HepG2 (cell line): Measurements from ENCODE around the gene NTM. TPM values are rescaled to one million over a fixed set of nuclear protein-coding genes. Genes with fewer than 3 reads are reported as not detected.

Experiments used
- ATAC-seq: fragments of 200-7000 bp; cut with Tn5 transposase; 3 replicates; pipeline ENCODE4 v1.9.1; 2020; ENCODE audit warnings: mild to moderate bottlenecking, moderate library complexity
- BruUV-seq: library from RNA; stranded (reverse); fragments of 400-500 nt; replicated peaks from 2 replicates; lab custom pipeline; 2021; lab: Mats Ljungman, UMichigan
- CTCF ChIA-PET: fragments of 300-600 bp; formaldehyde crosslinking; extraction: SDS; loops from one replicate; lab custom pipeline; 2021; ENCODE audit warnings: low total read pairs, inconsistent platforms, low intra/inter-chr PET ratio; lab: Yijun Ruan, JAX
- POLR2A ChIA-PET: fragments of 350-600 bp; sonication (Branson Sonifier 250); formaldehyde crosslinking; loops from one replicate; lab custom pipeline; 2020; ENCODE audit warnings: antibody characterized with exemption, inconsistent platforms; lab: Yijun Ruan, JAX
- DNase-seq: peaks from one replicate; pipeline ENCODE4 v3.0.0-alpha.2; 2015; ENCODE audit warnings: low spot score
- FAIRE-seq: peaks from 3 replicates; lab custom pipeline; 2011; peaks lifted over from hg19 to GRCh38; lab: Jason Lieb, UNC
- H2AFZ ChIP-seq: one replicate; pipeline ENCODE4 v1.6.1; 2011; ENCODE audit warnings: low read length, inconsistent platforms
- H3K27ac ChIP-seq: fragments of 300-600 bp; 3 replicates; pipeline ENCODE4 v1.8.0; 2011; ENCODE audit warnings: mixed run types, mild to moderate bottlenecking, mixed read lengths, low read length, inconsistent platforms; ENCODE audit not compliant: insufficient read depth; ENCODE audit errors: extremely low read length
- H3K27me3 ChIP-seq, 2 experiments: fragments of 200-600 bp in 1 of 2; 2 replicates in 1 of 2; 3 replicates in 1 of 2; pipeline versions ENCODE4 v1.6.0 to v1.8.0; 2011; ENCODE audit warnings: low read length in 2 of 2, mild to moderate bottlenecking in 2 of 2, moderate library complexity in 2 of 2, inconsistent platforms in 1 of 2; ENCODE audit not compliant: insufficient read depth in 2 of 2, control insufficient read depth in 1 of 2
- H3K36me3 ChIP-seq, 2 experiments: fragments of 200-600 bp in 1 of 2; replicated peaks in 1 of 2; 2 replicates in 1 of 2; 3 replicates in 1 of 2; pipeline versions ENCODE4 v1.5.1 to v1.8.0; 2011; ENCODE audit warnings: low read length in 2 of 2, inconsistent platforms in 1 of 2; ENCODE audit not compliant: insufficient read depth in 2 of 2, control insufficient read depth in 1 of 2
- H3K4me1 ChIP-seq: 2 replicates; pipeline ENCODE4 v1.5.1; 2012; ENCODE audit warnings: low read length, inconsistent platforms; ENCODE audit not compliant: insufficient read depth
- H3K4me2 ChIP-seq: 2 replicates; pipeline ENCODE4 v1.6.0; 2011; ENCODE audit warnings: low read depth, low read length, inconsistent platforms
- H3K4me3 ChIP-seq, 3 experiments: fragments of 200-600 bp in 1 of 3; sonication (generic), shearing (Covaris generic) in 1 of 3; replicated peaks in 1 of 3; 2 replicates each; pipeline ENCODE4 v1.5.1; 2011 to 2016; ENCODE audit warnings: low read length in 3 of 3, inconsistent platforms in 2 of 3, low read depth in 2 of 3, mild to moderate bottlenecking in 2 of 3, control low read depth in 1 of 3, mixed read lengths in 1 of 3; ENCODE audit not compliant: insufficient read depth in 1 of 3
- H3K79me2 ChIP-seq: one replicate; pipeline ENCODE4 v1.6.1; 2011; ENCODE audit warnings: low read length, inconsistent platforms; ENCODE audit not compliant: insufficient read depth
- H3K9ac ChIP-seq: 2 replicates; pipeline ENCODE4 v1.6.0; 2011; ENCODE audit warnings: mild to moderate bottlenecking, low read depth, low read length, inconsistent platforms; ENCODE audit not compliant: insufficient read depth
- H3K9me3 ChIP-seq: 2 replicates; pipeline ENCODE4 v1.5.1; 2012; ENCODE audit warnings: mild to moderate bottlenecking, low read length
- H4K20me1 ChIP-seq: 2 replicates; pipeline ENCODE4 v1.6.0; 2011; ENCODE audit warnings: inconsistent platforms, mild to moderate bottlenecking, low read length, moderate library complexity; ENCODE audit not compliant: insufficient read depth
- ATF7 ChIP-seq, 2 experiments: fragments of 450-650 bp in 1 of 2; sonication (generic) in 1 of 2; formaldehyde crosslinking in 1 of 2; IDR thresholded peaks; 2 replicates each; pipeline versions ENCODE4 v1.4.0 to v1.6.1; 2016 to 2020; ENCODE audit warnings: antibody characterized with exemption in 1 of 2, mild to moderate bottlenecking in 1 of 2, missing genetic modification reagents in 1 of 2
- CREB1 ChIP-seq, 2 experiments: fragments of 450-650 bp in 1 of 2; IDR thresholded peaks; 2 replicates each; pipeline ENCODE4 v1.6.1; 2016 to 2017; ENCODE audit warnings: control low read depth in 1 of 2, mild to moderate bottlenecking in 1 of 2, missing compliant biosample characterization in 1 of 2, missing genetic modification characterization in 1 of 2
- HBP1 ChIP-seq: IDR thresholded peaks from 2 replicates; pipeline ENCODE4 v1.6.1; 2016; ENCODE audit warnings: low read depth, control low read depth
- MXI1 ChIP-seq: IDR thresholded peaks from 3 replicates; pipeline ENCODE4 v1.6.1; 2012; ENCODE audit warnings: low read depth, low read length, inconsistent platforms, borderline replicate concordance
- SRSF1 ChIP-seq: fragments of 200-400 bp; formaldehyde crosslinking; optimal IDR thresholded peaks from 2 replicates; pipeline ENCODE3; 2017; ENCODE audit warnings: mild to moderate bottlenecking, low read depth, low read length, moderate library complexity
- ZNF678 ChIP-seq: sonication (generic); formaldehyde crosslinking; IDR thresholded peaks from 2 replicates; pipeline ENCODE4 v1.4.0; 2020; ENCODE audit warnings: mild to moderate bottlenecking, missing genetic modification reagents
- ZNF7 ChIP-seq: IDR thresholded peaks from 2 replicates; pipeline ENCODE4 v1.6.1; 2016; ENCODE audit warnings: missing biosample characterization, missing genetic modification reagents
- ZNF777 ChIP-seq: sonication (generic); formaldehyde crosslinking; IDR thresholded peaks from 2 replicates; pipeline ENCODE4 v1.4.0; 2020; ENCODE audit warnings: missing genetic modification reagents
- ZSCAN9 ChIP-seq: IDR thresholded peaks from 2 replicates; pipeline ENCODE4 v1.6.1; 2016; ENCODE audit warnings: borderline replicate concordance
- WGBS: methylation state at CpG from one replicate; pipeline ENCODE4 v1.1.6; 2017; ENCODE audit warnings: low lambda C conversion rate; 5-methylcytosine and 5-hydroxymethylcytosine counted together
- in situ Hi-C: cut with HindIII; loops from 2 replicates; pipeline ENCODE4 v1.10.0; 2017; ENCODE audit warnings: low pct_unique_long_range_greater_than_20kb; ENCODE audit not compliant: extremely low pct_ligation_motif_present
- intact Hi-C: fragments of 100-400 bp; cut with micrococcal nuclease; formaldehyde crosslinking; loops from one replicate; pipeline ENCODE4 v1.10.0; 2022; ENCODE audit not compliant: unreplicated experiment
- polyA plus RNA-seq, 8 experiments: library from polyadenylated mRNA; depleted of rRNA in 3 of 8; stranded (reverse) in 7 of 8; unstranded in 1 of 8; fragments of >200 nt; fragmentation: Illumina TruSeq in 4 of 8; extraction: Trizol in 4 of 8; gene quantifications; 2 replicates each; pipeline versions ENCODE4 v1.2.1 to v1.2.3, GENCODE V29; 2011 to 2016; ENCODE audit warnings: low read depth in 4 of 8, missing spikeins in 1 of 8, mixed read lengths in 1 of 8; ENCODE audit not compliant: insufficient read depth in 1 of 8
- total RNA-seq, 5 experiments: library from RNA; depleted of rRNA; stranded (reverse); fragments of >200 nt; fragmentation: Illumina TruSeq; extraction: Trizol; gene quantifications; 2 replicates each; pipeline ENCODE4 v1.2.3, GENCODE V29; 2016; ENCODE audit warnings: low read depth in 1 of 5
- TF ChIP-seq, protein P1 (sequence below): sonication (generic); formaldehyde crosslinking; IDR thresholded peaks from 2 replicates; pipeline ENCODE4 v1.5.1; 2020; ENCODE audit warnings: mild to moderate bottlenecking, missing genetic modification reagents, moderate library complexity
- TF ChIP-seq, protein P2 (sequence below): sonication (generic); formaldehyde crosslinking; IDR thresholded peaks from 2 replicates; pipeline ENCODE4 v1.4.0; 2020; ENCODE audit warnings: missing genetic modification reagents, mild to moderate bottlenecking, borderline replicate concordance
- TF ChIP-seq, protein P3 (sequence below): sonication (generic); formaldehyde crosslinking; IDR thresholded peaks from 2 replicates; pipeline ENCODE4 v1.4.0; 2020; ENCODE audit warnings: missing genetic modification reagents
- TF ChIP-seq, protein P4 (sequence below): fragments of 450-650 bp; IDR thresholded peaks from 2 replicates; pipeline ENCODE4 v1.6.1; 2016
- TF ChIP-seq, protein P5 (sequence below): sonication (generic); formaldehyde crosslinking; IDR thresholded peaks from 2 replicates; pipeline ENCODE4 v1.5.0; 2020; ENCODE audit warnings: missing genetic modification reagents

The NTM gene
- total and polyA plus RNA-seq, 2 of the 13 experiments (the other 11 are each of a cell fraction or from before 2014, with no cell fraction given), result not detected

GRCh38 chr11:132284048-132284447, 913.6 kb downstream of the NTM start:
- CTCF ChIA-PET, result no interaction called here
- TF ChIP-seq, protein P1, sequence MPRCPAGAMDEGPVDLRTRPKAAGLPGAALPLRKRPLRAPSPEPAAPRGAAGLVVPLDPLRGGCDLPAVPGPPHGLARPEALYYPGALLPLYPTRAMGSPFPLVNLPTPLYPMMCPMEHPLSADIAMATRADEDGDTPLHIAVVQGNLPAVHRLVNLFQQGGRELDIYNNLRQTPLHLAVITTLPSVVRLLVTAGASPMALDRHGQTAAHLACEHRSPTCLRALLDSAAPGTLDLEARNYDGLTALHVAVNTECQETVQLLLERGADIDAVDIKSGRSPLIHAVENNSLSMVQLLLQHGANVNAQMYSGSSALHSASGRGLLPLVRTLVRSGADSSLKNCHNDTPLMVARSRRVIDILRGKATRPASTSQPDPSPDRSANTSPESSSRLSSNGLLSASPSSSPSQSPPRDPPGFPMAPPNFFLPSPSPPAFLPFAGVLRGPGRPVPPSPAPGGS, result no peak
- TF ChIP-seq, protein P2, sequence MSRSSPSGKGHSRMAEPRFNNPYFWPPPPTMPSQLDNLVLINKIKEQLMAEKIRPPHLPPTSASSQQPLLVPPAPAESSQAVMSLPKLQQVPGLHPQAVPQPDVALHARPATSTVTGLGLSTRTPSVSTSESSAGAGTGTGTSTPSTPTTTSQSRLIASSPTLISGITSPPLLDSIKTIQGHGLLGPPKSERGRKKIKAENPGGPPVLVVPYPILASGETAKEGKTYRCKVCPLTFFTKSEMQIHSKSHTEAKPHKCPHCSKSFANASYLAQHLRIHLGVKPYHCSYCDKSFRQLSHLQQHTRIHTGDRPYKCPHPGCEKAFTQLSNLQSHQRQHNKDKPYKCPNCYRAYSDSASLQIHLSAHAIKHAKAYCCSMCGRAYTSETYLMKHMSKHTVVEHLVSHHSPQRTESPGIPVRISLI (CRISPR knock-in tag), result no peak
- TF ChIP-seq MXI1, result no peak
- no peak for TF ChIP-seq ZNF777 (CRISPR knock-in tag)
- TF ChIP-seq SRSF1, result no peak
- TF ChIP-seq ATF7 (IDR thresholded peaks at IDR 0.05), result no peak
- no peak for TF ChIP-seq ATF7 (CRISPR knock-in tag; IDR thresholded peaks at IDR 0.05)
- TF ChIP-seq HBP1 (CRISPR knock-in tag), result no peak
- TF ChIP-seq CREB1 (IDR thresholded peaks at IDR 0.05), result no peak
- no peak for TF ChIP-seq CREB1 (CRISPR knock-in tag; IDR thresholded peaks at IDR 0.05)
- TF ChIP-seq, protein P3, sequence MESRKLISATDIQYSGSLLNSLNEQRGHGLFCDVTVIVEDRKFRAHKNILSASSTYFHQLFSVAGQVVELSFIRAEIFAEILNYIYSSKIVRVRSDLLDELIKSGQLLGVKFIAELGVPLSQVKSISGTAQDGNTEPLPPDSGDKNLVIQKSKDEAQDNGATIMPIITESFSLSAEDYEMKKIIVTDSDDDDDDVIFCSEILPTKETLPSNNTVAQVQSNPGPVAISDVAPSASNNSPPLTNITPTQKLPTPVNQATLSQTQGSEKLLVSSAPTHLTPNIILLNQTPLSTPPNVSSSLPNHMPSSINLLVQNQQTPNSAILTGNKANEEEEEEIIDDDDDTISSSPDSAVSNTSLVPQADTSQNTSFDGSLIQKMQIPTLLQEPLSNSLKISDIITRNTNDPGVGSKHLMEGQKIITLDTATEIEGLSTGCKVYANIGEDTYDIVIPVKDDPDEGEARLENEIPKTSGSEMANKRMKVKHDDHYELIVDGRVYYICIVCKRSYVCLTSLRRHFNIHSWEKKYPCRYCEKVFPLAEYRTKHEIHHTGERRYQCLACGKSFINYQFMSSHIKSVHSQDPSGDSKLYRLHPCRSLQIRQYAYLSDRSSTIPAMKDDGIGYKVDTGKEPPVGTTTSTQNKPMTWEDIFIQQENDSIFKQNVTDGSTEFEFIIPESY (CRISPR knock-in tag), result no peak
- TF ChIP-seq ZNF678 (CRISPR knock-in tag), result no peak
- no peak for TF ChIP-seq ZSCAN9 (CRISPR knock-in tag)
- TF ChIP-seq ZNF7 (CRISPR knock-in tag), result no peak
- TF ChIP-seq, protein P4, sequence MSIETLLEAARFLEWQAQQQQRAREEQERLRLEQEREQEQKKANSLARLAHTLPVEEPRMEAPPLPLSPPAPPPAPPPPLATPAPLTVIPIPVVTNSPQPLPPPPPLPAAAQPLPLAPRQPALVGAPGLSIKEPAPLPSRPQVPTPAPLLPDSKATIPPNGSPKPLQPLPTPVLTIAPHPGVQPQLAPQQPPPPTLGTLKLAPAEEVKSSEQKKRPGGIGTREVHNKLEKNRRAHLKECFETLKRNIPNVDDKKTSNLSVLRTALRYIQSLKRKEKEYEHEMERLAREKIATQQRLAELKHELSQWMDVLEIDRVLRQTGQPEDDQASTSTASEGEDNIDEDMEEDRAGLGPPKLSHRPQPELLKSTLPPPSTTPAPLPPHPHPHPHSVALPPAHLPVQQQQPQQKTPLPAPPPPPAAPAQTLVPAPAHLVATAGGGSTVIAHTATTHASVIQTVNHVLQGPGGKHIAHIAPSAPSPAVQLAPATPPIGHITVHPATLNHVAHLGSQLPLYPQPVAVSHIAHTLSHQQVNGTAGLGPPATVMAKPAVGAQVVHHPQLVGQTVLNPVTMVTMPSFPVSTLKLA, result no peak
- TF ChIP-seq, protein P5, sequence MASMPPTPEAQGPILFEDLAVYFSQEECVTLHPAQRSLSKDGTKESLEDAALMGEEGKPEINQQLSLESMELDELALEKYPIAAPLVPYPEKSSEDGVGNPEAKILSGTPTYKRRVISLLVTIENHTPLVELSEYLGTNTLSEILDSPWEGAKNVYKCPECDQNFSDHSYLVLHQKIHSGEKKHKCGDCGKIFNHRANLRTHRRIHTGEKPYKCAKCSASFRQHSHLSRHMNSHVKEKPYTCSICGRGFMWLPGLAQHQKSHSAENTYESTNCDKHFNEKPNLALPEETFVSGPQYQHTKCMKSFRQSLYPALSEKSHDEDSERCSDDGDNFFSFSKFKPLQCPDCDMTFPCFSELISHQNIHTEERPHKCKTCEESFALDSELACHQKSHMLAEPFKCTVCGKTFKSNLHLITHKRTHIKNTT (CRISPR knock-in tag), result no peak

More at GRCh38 chr11:132284048-132284447, 913.6 kb downstream of the NTM start:
- Histone ChIP-seq H3K9ac (no peak overlapping the region), H3K4me3 (no peak overlapping the region), H2AFZ (no peak overlapping the region), H3K79me2 (no peaks in the 10 kb centered on the region), H3K4me2 (no peak overlapping the region), H3K4me1 (no peaks in the 10 kb centered on the region), H4K20me1 (no peaks in the 10 kb centered on the region), H3K27me3 (no peaks in the 10 kb centered on the region), H3K36me3 (no peaks in the 10 kb centered on the region), H3K9me3 (no peaks in the 10 kb centered on the region), H3K27ac (no peak overlapping the region)
- in situ Hi-C loops (no loop called here), intact Hi-C loops (no loop called here)
- DNase-seq (no peak), ATAC-seq (no peak), FAIRE-seq (no peak)
- 15% methylated on average over 4 of the region's 4 CpGs for WGBS
- POLR2A ChIA-PET, result no interaction called here
- BruUV-seq, result no TSS peak
